ENCODE data around the gene PDE4B. TPM values are rescaled to one million over a fixed set of nuclear protein-coding genes. Genes with fewer than 3 reads are reported as not detected.

The PDE4B gene
- total RNA-seq, 1 donor from 2014 or later, result 37.5 TPM

DNA sequence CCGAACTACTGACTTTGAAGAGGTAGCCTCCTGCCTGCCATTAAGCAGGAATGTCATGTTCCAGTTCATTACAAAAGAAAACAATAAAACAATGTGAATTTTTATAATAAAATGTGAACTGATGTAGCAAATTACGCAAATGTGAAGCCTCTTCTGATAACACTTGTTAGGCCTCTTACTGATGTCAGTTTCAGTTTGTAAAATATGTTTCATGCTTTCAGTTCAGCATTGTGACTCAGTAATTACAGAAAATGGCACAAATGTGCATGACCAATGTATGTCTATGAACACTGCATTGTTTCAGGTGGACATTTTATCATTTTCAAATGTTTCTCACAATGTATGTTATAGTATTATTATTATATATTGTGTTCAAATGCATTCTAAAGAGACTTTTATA, 581.5 kb downstream of the PDE4B start:
- H3K4me3 Mint-ChIP-seq, result no peak overlapping the region
- H3K36me3 Mint-ChIP-seq (ENCODE audit: low read depth), result peaks cover 34% of the 10 kb centered on the region
- TF ChIP-seq, protein P1, sequence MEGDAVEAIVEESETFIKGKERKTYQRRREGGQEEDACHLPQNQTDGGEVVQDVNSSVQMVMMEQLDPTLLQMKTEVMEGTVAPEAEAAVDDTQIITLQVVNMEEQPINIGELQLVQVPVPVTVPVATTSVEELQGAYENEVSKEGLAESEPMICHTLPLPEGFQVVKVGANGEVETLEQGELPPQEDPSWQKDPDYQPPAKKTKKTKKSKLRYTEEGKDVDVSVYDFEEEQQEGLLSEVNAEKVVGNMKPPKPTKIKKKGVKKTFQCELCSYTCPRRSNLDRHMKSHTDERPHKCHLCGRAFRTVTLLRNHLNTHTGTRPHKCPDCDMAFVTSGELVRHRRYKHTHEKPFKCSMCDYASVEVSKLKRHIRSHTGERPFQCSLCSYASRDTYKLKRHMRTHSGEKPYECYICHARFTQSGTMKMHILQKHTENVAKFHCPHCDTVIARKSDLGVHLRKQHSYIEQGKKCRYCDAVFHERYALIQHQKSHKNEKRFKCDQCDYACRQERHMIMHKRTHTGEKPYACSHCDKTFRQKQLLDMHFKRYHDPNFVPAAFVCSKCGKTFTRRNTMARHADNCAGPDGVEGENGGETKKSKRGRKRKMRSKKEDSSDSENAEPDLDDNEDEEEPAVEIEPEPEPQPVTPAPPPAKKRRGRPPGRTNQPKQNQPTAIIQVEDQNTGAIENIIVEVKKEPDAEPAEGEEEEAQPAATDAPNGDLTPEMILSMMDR (conservative IDR thresholded peaks at IDR 0.05), result no peak
- H3K9me3 Mint-ChIP-seq, result no peaks in the 10 kb centered on the region
- DNase-seq (ENCODE audit: low read depth, low spot score), result no peak
- no peak overlapping the region for H3K27ac Mint-ChIP-seq (ENCODE audit: unreplicated experiment)
- peaks cover 22% of the 10 kb centered on the region for H3K4me1 Mint-ChIP-seq
- H3K27me3 Mint-ChIP-seq (ENCODE audit: low read depth), result no peaks in the 10 kb centered on the region

DNA sequence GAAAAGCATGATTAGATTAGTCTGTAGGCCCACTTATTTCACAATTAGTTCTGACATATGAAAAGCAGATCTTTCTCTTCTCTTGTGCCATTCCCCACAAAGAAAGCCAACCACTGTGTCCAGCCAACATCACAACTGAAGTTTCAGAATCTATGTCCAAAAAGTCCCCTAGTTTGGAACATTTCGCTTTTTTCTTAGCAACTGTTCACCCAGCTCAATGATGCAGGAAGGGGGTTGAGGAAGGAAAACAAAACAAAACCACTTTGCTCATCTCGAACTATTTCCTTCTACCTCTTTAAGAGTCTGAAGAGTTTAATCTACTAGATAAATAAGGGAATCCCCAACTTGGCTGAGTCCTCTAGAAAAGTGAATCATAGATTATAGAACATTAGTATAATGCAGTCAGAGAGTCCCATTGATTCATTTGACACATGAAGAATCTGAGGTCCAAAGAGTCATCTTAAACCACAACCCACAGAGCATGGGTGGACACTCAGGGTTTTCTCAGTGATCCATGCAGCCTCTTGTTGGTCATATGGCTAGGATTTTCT, 581.9 kb downstream of the PDE4B start:
- TF ChIP-seq, protein P1 (conservative IDR thresholded peaks at IDR 0.05), result no peak
- Mint-ChIP-seq H3K4me1 (peaks cover 22% of the 10 kb centered on the region), H3K36me3 (ENCODE audit: low read depth) (peaks cover 31% of the 10 kb centered on the region)

DNA sequence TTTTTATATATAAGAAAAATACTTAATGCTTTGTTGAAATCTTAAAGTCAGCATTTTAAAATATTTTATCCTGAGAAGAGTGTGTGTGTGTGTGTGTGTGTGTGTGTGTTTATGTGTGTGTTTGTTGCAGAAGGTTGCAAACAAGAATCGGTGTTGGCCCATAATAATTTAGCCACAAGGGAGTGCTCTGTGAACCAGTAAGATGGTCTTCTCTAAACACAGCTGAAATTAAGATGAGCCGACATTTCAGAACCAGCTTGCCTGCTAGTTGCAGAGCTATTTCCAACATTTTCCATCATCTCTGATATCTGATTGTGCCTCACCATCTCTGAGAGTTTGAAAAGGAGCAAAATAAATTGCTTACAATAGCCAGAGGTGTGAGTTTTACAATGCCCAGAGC, 582.4 kb downstream of the PDE4B start:
- DNase-seq (ENCODE audit: low read depth, low spot score), result no peak
- peaks cover 31% of the 10 kb centered on the region for H3K36me3 Mint-ChIP-seq (ENCODE audit: low read depth)
- H3K9me3 Mint-ChIP-seq, result no peaks in the 10 kb centered on the region
- no peak overlapping the region for H3K4me3 Mint-ChIP-seq
- H3K27ac Mint-ChIP-seq (ENCODE audit: unreplicated experiment), result no peak overlapping the region
- no peaks in the 10 kb centered on the region for H3K27me3 Mint-ChIP-seq (ENCODE audit: low read depth)
- TF ChIP-seq, protein P1 (conservative IDR thresholded peaks at IDR 0.05), result no peak
- H3K4me1 Mint-ChIP-seq, result peaks cover 22% of the 10 kb centered on the region

More for the DNA sequence above, 581.9 kb downstream of the PDE4B start:
- Mint-ChIP-seq H3K27me3 (ENCODE audit: low read depth) (no peaks in the 10 kb centered on the region), H3K27ac (ENCODE audit: unreplicated experiment) (no peak overlapping the region), H3K9me3 (no peaks in the 10 kb centered on the region), H3K4me3 (no peak overlapping the region)
- DNase-seq (ENCODE audit: low read depth, low spot score), result no peak

DNA sequence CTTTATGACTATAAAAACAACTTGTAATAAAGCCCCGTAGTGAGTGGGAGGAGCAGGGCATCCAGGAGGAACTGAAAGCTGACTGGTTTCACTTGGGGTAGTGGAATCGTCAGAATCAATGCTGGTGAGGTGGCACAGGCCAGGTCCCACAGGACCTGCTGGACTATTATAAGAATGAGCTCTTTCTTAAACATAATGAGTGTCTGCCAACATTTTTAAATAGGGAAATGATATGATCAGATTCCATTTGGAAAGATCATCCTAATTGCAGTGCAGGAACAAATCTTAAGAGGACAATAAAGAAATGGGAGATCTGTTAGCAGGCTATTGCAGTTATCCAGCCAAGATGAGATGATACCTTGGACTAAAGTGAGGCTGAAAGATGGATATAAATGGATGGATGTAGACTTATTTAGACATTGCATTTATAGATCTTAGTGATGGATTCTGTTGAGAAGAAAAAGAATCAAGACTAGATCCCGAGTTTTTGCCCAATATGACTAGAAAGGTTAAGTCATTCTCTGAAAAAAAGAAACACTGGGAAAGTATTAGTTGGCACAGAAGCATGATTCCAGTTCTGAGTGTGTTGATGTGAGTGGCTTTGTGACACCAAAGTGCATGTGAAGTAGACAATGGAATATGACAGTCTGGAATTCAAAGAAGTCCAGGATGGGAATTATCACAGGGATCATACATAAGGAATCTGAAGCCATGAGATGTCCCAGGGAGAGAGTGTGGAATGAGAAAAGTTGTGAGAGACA, 587.9 kb downstream of the PDE4B start:
- TF ChIP-seq, protein P1 (conservative IDR thresholded peaks at IDR 0.05), result no peak
- H3K4me1 Mint-ChIP-seq, result no peaks in the 10 kb centered on the region
- DNase-seq (ENCODE audit: low read depth, low spot score), result no peak
- H3K27me3 Mint-ChIP-seq (ENCODE audit: low read depth), result no peaks in the 10 kb centered on the region
- no peak overlapping the region for H3K27ac Mint-ChIP-seq (ENCODE audit: unreplicated experiment)
- H3K4me3 Mint-ChIP-seq, result no peak overlapping the region
- H3K36me3 Mint-ChIP-seq (ENCODE audit: low read depth), result peaks cover 4% of the 10 kb centered on the region
- H3K9me3 Mint-ChIP-seq, result peaks cover 10% of the 10 kb centered on the region

DNA sequence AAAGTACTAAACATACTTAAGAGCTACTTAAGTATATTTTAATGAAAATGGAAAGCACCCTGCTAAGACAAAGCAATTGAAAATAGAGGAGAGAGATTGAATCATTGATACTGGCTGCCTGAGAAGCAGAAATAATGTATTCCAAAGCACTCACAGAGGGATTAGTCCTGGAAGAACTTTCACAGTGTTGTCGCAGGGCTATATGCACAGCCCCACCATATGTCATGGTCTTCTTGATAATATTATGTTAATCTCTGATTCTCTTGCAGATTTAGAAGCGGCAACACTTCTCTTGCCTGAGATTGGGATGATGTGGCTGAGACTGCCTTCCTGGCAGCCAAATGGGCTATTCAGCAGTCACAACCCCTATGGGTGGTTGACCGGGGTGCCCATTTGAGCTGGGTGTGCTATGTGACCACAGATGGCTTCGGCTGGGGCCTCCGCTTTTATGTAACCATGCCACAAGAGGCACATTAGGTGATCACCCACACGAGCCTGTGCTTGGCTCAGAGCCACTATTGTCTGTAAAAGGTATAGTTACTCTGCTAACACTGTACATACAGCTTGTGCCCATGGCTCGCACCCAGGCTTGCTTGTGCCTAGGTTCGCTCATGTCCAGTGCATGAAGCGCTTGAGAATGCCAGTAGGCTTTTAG, 589.1 kb downstream of the PDE4B start:
- H3K27me3 Mint-ChIP-seq (ENCODE audit: low read depth), result no peaks in the 10 kb centered on the region
- no peak overlapping the region for H3K4me3 Mint-ChIP-seq
- peaks cover 4% of the 10 kb centered on the region for H3K36me3 Mint-ChIP-seq (ENCODE audit: low read depth)
- no peak for DNase-seq (ENCODE audit: low read depth, low spot score)
- H3K27ac Mint-ChIP-seq (ENCODE audit: unreplicated experiment), result no peak overlapping the region
- H3K4me1 Mint-ChIP-seq, result no peaks in the 10 kb centered on the region
- TF ChIP-seq, protein P1 (conservative IDR thresholded peaks at IDR 0.05), result no peak
- H3K9me3 Mint-ChIP-seq, result peaks cover 16% of the 10 kb centered on the region
